Body of pancreas (tissue), 4 donors: ENCODE results near the gene TMEM185B. TPM values are rescaled to one million over a fixed set of nuclear protein-coding genes. Genes with fewer than 3 reads are reported as not detected.
A peak's percentile ranks its signal among the peaks of the same experiment; 100 is the strongest.

Experiments
- ATAC-seq: fragments of 150-250 bp; one replicate; pipeline ENCODE4 v1.9.1; 2016
- DNase-seq, 4 donors: peaks; one replicate each; pipeline ENCODE4 v3.0.0-alpha.2; 2019
- H3K27ac ChIP-seq, 4 donors: fragments of 200-600 bp; sonication (generic); 1 replicate in 3 of 4; 2 replicates in 1 of 4; pipeline versions ENCODE4 v1.5.1 to v1.6.1; 2016 to 2019; ENCODE audit warnings: mild to moderate bottlenecking in 1 of 4, mixed read lengths in 1 of 4, moderate library complexity in 1 of 4
- H3K27me3 ChIP-seq, 2 donors: fragments of 200-600 bp; sonication (generic); one replicate each; pipeline ENCODE4 v1.6.0; 2016; ENCODE audit warnings: mild to moderate bottlenecking in 1 of 2
- H3K36me3 ChIP-seq, 2 donors: fragments of 200-600 bp; sonication (generic); replicated peaks in 1 of 2; 2 replicates each; pipeline ENCODE4 v1.5.1; 2016; ENCODE audit warnings: low read depth in 2 of 2; ENCODE audit not compliant: insufficient read depth in 1 of 2
- H3K4me1 ChIP-seq: fragments of 200-600 bp; sonication (generic); one replicate; pipeline ENCODE4 v1.6.0; 2016
- H3K4me3 ChIP-seq, 2 donors: fragments of 200-600 bp; sonication (generic); 1 replicate in 1 of 2; 2 replicates in 1 of 2; pipeline ENCODE4 v1.5.1; 2016 to 2019
- H3K9me3 ChIP-seq, 3 donors: fragments of 200-600 bp; sonication (generic); 1 replicate in 2 of 3; 2 replicates in 1 of 3; pipeline ENCODE4 v1.5.1; 2016
- POLR2A ChIP-seq, 3 donors: fragments of 450-650 bp; IDR thresholded peaks; one replicate each; pipeline ENCODE4 v1.6.1; 2016; ENCODE audit warnings: antibody characterized with exemption in 3 of 3, mild to moderate bottlenecking in 2 of 3
- WGBS, 2 donors: methylation state at CpG; one replicate each; pipeline ENCODE4 v1.1.5; 2017; 5-methylcytosine and 5-hydroxymethylcytosine counted together
- intact Hi-C: fragments of 100-400 bp; cut with DNase I; formaldehyde crosslinking; loops from one replicate; pipeline ENCODE4 v1.15.1; 2023
- total RNA-seq, 2 donors: library from RNA; depleted of rRNA; stranded (reverse); fragments of >200 nt; gene quantifications; one replicate each; pipeline ENCODE4 v1.1.0, GENCODE V29; 2016
- TF ChIP-seq, protein P1 (sequence below), 7 experiments: fragments of 450-650 bp in 4 of 7; fragments of 200-600 bp in 3 of 7; sonication (generic) in 3 of 7; IDR thresholded peaks; one replicate each; pipeline ENCODE4 v1.5.1; 2016 to 2019; ENCODE audit warnings: antibody characterized with exemption in 7 of 7

The TMEM185B gene
- total RNA-seq, 2 donors from 2014 or later: 18.7 to 46.5 TPM

- no peak for ATAC-seq
- intact Hi-C loops: no loop called here
Measured at GRCh38 chr2:120251078-120251477, 27.9 kb upstream of the TMEM185B start.

DNA sequence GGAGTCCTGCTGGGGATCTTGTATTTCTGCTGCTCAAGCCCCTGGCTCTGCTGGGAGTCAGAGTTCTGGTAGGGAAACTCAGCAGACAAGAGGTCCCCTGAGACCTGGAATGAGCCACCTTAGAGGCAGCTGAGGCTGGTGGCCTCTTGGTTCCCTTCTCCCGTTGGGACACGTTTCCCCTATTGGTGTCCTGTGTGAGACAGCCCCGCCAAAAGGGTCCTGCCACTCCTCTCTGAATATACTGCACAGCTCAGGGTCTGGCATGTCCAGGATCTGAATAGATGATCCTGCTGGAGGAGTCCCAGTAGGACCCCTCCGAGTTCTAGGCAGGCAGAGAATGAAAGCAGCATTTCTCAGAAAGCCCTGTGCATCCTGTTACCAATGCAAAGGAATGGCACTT lies 27.4 kb upstream of the TMEM185B start:
- Histone ChIP-seq H3K4me1 (peaks cover 23% of the 10 kb centered on the region), H3K4me3 (no peak overlapping the region), H3K27ac (no peak overlapping the region), H3K27me3 (no peaks in the 10 kb centered on the region), H3K36me3 (no peaks in the 10 kb centered on the region), H3K9me3 (no peaks in the 10 kb centered on the region)
- intact Hi-C loops: no loop called here
- no peak for ATAC-seq
- 75 to 81% methylated on average over 3 to 4 of the region's 4 CpGs for WGBS, 2 donors
- TF ChIP-seq, protein P1, sequence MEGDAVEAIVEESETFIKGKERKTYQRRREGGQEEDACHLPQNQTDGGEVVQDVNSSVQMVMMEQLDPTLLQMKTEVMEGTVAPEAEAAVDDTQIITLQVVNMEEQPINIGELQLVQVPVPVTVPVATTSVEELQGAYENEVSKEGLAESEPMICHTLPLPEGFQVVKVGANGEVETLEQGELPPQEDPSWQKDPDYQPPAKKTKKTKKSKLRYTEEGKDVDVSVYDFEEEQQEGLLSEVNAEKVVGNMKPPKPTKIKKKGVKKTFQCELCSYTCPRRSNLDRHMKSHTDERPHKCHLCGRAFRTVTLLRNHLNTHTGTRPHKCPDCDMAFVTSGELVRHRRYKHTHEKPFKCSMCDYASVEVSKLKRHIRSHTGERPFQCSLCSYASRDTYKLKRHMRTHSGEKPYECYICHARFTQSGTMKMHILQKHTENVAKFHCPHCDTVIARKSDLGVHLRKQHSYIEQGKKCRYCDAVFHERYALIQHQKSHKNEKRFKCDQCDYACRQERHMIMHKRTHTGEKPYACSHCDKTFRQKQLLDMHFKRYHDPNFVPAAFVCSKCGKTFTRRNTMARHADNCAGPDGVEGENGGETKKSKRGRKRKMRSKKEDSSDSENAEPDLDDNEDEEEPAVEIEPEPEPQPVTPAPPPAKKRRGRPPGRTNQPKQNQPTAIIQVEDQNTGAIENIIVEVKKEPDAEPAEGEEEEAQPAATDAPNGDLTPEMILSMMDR (IDR thresholded peaks at IDR 0.05): no peak
- no peak for TF ChIP-seq POLR2A (IDR thresholded peaks at IDR 0.05)
- DNase-seq: no peak

More at GRCh38 chr2:120251078-120251477, 27.9 kb upstream of the TMEM185B start:
- Histone ChIP-seq H3K4me1 (peaks cover 19% of the 10 kb centered on the region), H3K27ac (no peak overlapping the region), H3K36me3 (no peaks in the 10 kb centered on the region), H3K9me3 (no peaks in the 10 kb centered on the region), H3K27me3 (no peaks in the 10 kb centered on the region), H3K4me3 (no peak overlapping the region)
- TF ChIP-seq, protein P1 (IDR thresholded peaks at IDR 0.05): no peak
- no peak for TF ChIP-seq POLR2A (IDR thresholded peaks at IDR 0.05)
- WGBS, 2 donors: 75 to 81% methylated on average over 3 of the region's 3 CpGs
- no peak for DNase-seq

DNA sequence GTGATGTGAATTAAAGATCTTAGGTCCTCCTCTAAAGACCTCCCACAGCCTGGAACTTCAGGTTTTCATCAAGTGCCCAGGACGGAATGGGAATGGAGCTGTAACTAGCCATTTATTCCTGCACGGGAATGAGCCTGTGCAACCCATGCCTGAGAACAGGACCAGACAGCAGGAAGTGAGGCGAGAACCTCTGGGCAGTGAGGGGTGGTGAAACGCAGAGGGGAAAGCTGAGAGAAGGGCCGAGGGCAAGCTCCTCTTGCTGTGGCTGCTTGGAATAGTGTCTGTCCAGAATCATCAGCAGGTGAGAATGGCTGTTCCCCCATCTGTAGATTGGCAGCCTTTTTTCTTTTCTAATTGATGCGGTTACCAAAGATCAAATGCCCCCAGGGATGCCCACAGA lies 24.7 kb upstream of the TMEM185B start:
- no peak for ATAC-seq
- intact Hi-C loops: no loop called here
- WGBS, 2 donors: 60 to 68% methylated on average over 6 of the region's 6 CpGs

GRCh38 chr2:120246546-120247300 lies 23.5 kb upstream of the TMEM185B start:
- WGBS, 2 donors: 59 to 68% methylated on average over 20 of the region's 20 CpGs

More for the DNA sequence above, 24.7 kb upstream of the TMEM185B start:
- H3K9me3 ChIP-seq: no peaks in the 10 kb centered on the region
- DNase-seq: no peak
- TF ChIP-seq POLR2A (IDR thresholded peaks at IDR 0.05): no peak
- TF ChIP-seq, protein P1 (IDR thresholded peaks at IDR 0.05): no peak
- H3K4me1 ChIP-seq: peaks cover 27% of the 10 kb centered on the region
- H3K4me3 ChIP-seq: no peak overlapping the region
- H3K36me3 ChIP-seq: no peaks in the 10 kb centered on the region
- no peak overlapping the region for H3K27ac ChIP-seq
- H3K27me3 ChIP-seq: no peaks in the 10 kb centered on the region

More at GRCh38 chr2:120246546-120247300, 23.5 kb upstream of the TMEM185B start:
- Histone ChIP-seq H3K27me3 (no peaks in the 10 kb centered on the region), H3K4me3 (no peak overlapping the region), H3K9me3 (no peaks in the 10 kb centered on the region), H3K27ac (peak overlapping the region in 3 of 4 donors; percentile 48 to 75 (median 74)), H3K36me3 (no peaks in the 10 kb centered on the region), H3K4me1 (peaks cover 23% of the 10 kb centered on the region)
- intact Hi-C loops: no loop called here
- ATAC-seq: no peak
- DNase-seq: no peak
- no peak for TF ChIP-seq POLR2A (IDR thresholded peaks at IDR 0.05)
- TF ChIP-seq, protein P1 (IDR thresholded peaks at IDR 0.05): no peak
